ENCODE results near the gene CABLES2.

The CABLES2 gene

GRCh38 chr20:62392621-62393334 lies 14.3 kb downstream of the CABLES2 start:
- Histone ChIP-seq H3K9ac (ENCODE audit: low read length) (no peak overlapping the region), H4K91ac (ENCODE audit: low read depth, low read length) (no peak overlapping the region), H3K27ac (ENCODE audit: low read depth, low read length) (no peak overlapping the region), H4K12ac (ENCODE audit: low read depth, low read length) (no peak overlapping the region), H3K79me1 (ENCODE audit: low read length) (no peaks in the 10 kb centered on the region), H2BK12ac (ENCODE audit: low read length) (no peak overlapping the region), H3K18ac (ENCODE audit: low read length) (no peak overlapping the region), H3K36me3 (ENCODE audit: control insufficient read depth in 1 of 2, insufficient read depth in 2 of 2, low read length in 2 of 2) (peaks cover 63 to 73% of the 10 kb centered on the region in 2 experiments), H2AFZ (ENCODE audit: insufficient read depth, low read length, poor library complexity) (no peak overlapping the region), H3K4ac (ENCODE audit: low read depth, low read length) (no peak overlapping the region), H3K9me3 (ENCODE audit: insufficient read depth, low read depth, low read length) (peaks cover under 1% of the 10 kb centered on the region), H2AK5ac (ENCODE audit: low read length) (no peak overlapping the region), H3K27me3 (ENCODE audit: insufficient read depth, low read length) (no peaks in the 10 kb centered on the region), H3K79me2 (ENCODE audit: control insufficient read depth, insufficient read depth, low read length, poor library complexity) (no peaks in the 10 kb centered on the region), H3K4me1 (ENCODE audit: control insufficient read depth in 1 of 2, insufficient read depth in 2 of 2, low read length in 2 of 2) (peaks cover 2 to 4% of the 10 kb centered on the region in 2 experiments), H2BK5ac (ENCODE audit: low read depth, low read length, poor library complexity) (no peak overlapping the region), H3K23ac (ENCODE audit: low read length) (no peak overlapping the region), H2BK120ac (ENCODE audit: insufficient read depth, low read length, poor library complexity) (no peak overlapping the region), H4K8ac (ENCODE audit: low read depth, low read length) (no peak overlapping the region), H3K4me3 (ENCODE audit: low read depth, low read length) (no peak overlapping the region), H3K4me2 (ENCODE audit: low read length) (no peak overlapping the region), H3K14ac (ENCODE audit: low read length) (no peak overlapping the region)
- no peak for DNase-seq
- no CpG with 5 or more reads among the region's 21 CpGs for WGBS (ENCODE audit: extremely low coverage, insufficient coverage, insufficient read length)

GRCh38 chr20:62392077-62392418 lies 15.0 kb downstream of the CABLES2 start:
- no peak overlapping the region for H3K4me3 ChIP-seq (ENCODE audit: low read depth, low read length)
- no peak overlapping the region for H2AK5ac ChIP-seq (ENCODE audit: low read length)
- no peak overlapping the region for H2AFZ ChIP-seq (ENCODE audit: insufficient read depth, low read length, poor library complexity)
- H3K4ac ChIP-seq (ENCODE audit: low read depth, low read length), result no peak overlapping the region
- H3K27ac ChIP-seq (ENCODE audit: low read depth, low read length), result no peak overlapping the region
- no peak overlapping the region for H3K9ac ChIP-seq (ENCODE audit: low read length)
- H3K18ac ChIP-seq (ENCODE audit: low read length), result no peak overlapping the region
- H2BK12ac ChIP-seq (ENCODE audit: low read length), result no peak overlapping the region
- peaks cover 5% of the 10 kb centered on the region for H3K79me2 ChIP-seq (ENCODE audit: control insufficient read depth, insufficient read depth, low read length, poor library complexity)
- peaks cover 3% of the 10 kb centered on the region for H3K79me1 ChIP-seq (ENCODE audit: low read length)
- no peak overlapping the region for H4K91ac ChIP-seq (ENCODE audit: low read depth, low read length)
- H3K9me3 ChIP-seq (ENCODE audit: insufficient read depth, low read depth, low read length), result no peaks in the 10 kb centered on the region
- no peak overlapping the region for H3K14ac ChIP-seq (ENCODE audit: low read length)
- H3K36me3 ChIP-seq (ENCODE audit: control insufficient read depth in 1 of 2, insufficient read depth in 2 of 2, low read length in 2 of 2), result peaks cover 65 to 70% of the 10 kb centered on the region in 2 experiments
- H4K8ac ChIP-seq (ENCODE audit: low read depth, low read length), result no peak overlapping the region
- no peak overlapping the region for H4K12ac ChIP-seq (ENCODE audit: low read depth, low read length)
- no peak overlapping the region for H2BK120ac ChIP-seq (ENCODE audit: insufficient read depth, low read length, poor library complexity)
- no peak overlapping the region for H2BK5ac ChIP-seq (ENCODE audit: low read depth, low read length, poor library complexity)
- no CpG with 5 or more reads among the region's 10 CpGs for WGBS (ENCODE audit: extremely low coverage, insufficient coverage, insufficient read length)
- no peak overlapping the region for H3K4me2 ChIP-seq (ENCODE audit: low read length)
- H3K23ac ChIP-seq (ENCODE audit: low read length), result no peak overlapping the region
- DNase-seq, result no peak
- peaks cover 4 to 8% of the 10 kb centered on the region in 2 experiments for H3K4me1 ChIP-seq (ENCODE audit: control insufficient read depth in 1 of 2, insufficient read depth in 2 of 2, low read length in 2 of 2)
- H3K27me3 ChIP-seq (ENCODE audit: insufficient read depth, low read length), result no peaks in the 10 kb centered on the region

GRCh38 chr20:62391165-62392076 lies 15.7 kb downstream of the CABLES2 start:
- H2BK12ac ChIP-seq (ENCODE audit: low read length), result no peak overlapping the region
- H2BK120ac ChIP-seq (ENCODE audit: insufficient read depth, low read length, poor library complexity), result no peak overlapping the region
- H3K4me1 ChIP-seq (ENCODE audit: control insufficient read depth in 1 of 2, insufficient read depth in 2 of 2, low read length in 2 of 2), result peaks cover 4 to 8% of the 10 kb centered on the region in 2 experiments
- H2BK5ac ChIP-seq (ENCODE audit: low read depth, low read length, poor library complexity), result no peak overlapping the region
- no peaks in the 10 kb centered on the region for H3K9me3 ChIP-seq (ENCODE audit: insufficient read depth, low read depth, low read length)
- peaks cover 65 to 70% of the 10 kb centered on the region in 2 experiments for H3K36me3 ChIP-seq (ENCODE audit: control insufficient read depth in 1 of 2, insufficient read depth in 2 of 2, low read length in 2 of 2)
- peaks cover 7% of the 10 kb centered on the region for H3K79me1 ChIP-seq (ENCODE audit: low read length)
- no peak overlapping the region for H3K4me3 ChIP-seq (ENCODE audit: low read depth, low read length)
- no peak overlapping the region for H3K4ac ChIP-seq (ENCODE audit: low read depth, low read length)
- H3K23ac ChIP-seq (ENCODE audit: low read length), result no peak overlapping the region
- no peak overlapping the region for H4K8ac ChIP-seq (ENCODE audit: low read depth, low read length)
- no peak overlapping the region for H4K12ac ChIP-seq (ENCODE audit: low read depth, low read length)
- WGBS (ENCODE audit: extremely low coverage, insufficient coverage, insufficient read length), result no CpG with 5 or more reads among the region's 44 CpGs
- no peak overlapping the region for H2AK5ac ChIP-seq (ENCODE audit: low read length)
- H4K91ac ChIP-seq (ENCODE audit: low read depth, low read length), result no peak overlapping the region
- H3K27me3 ChIP-seq (ENCODE audit: insufficient read depth, low read length), result no peaks in the 10 kb centered on the region
- DNase-seq, result no peak
- no peak overlapping the region for H2AFZ ChIP-seq (ENCODE audit: insufficient read depth, low read length, poor library complexity)
- no peak overlapping the region for H3K18ac ChIP-seq (ENCODE audit: low read length)
- no peak overlapping the region for H3K14ac ChIP-seq (ENCODE audit: low read length)
- H3K9ac ChIP-seq (ENCODE audit: low read length), result no peak overlapping the region
- no peak overlapping the region for H3K4me2 ChIP-seq (ENCODE audit: low read length)
- H3K79me2 ChIP-seq (ENCODE audit: control insufficient read depth, insufficient read depth, low read length, poor library complexity), result peaks cover 8% of the 10 kb centered on the region
- no peak overlapping the region for H3K27ac ChIP-seq (ENCODE audit: low read depth, low read length)

GRCh38 chr20:62390317-62391164 lies 16.5 kb downstream of the CABLES2 start:
- Histone ChIP-seq H3K27me3 (ENCODE audit: insufficient read depth, low read length) (no peaks in the 10 kb centered on the region), H3K4me2 (ENCODE audit: low read length) (no peak overlapping the region), H3K14ac (ENCODE audit: low read length) (no peak overlapping the region), H3K4ac (ENCODE audit: low read depth, low read length) (no peak overlapping the region), H2AFZ (ENCODE audit: insufficient read depth, low read length, poor library complexity) (no peak overlapping the region), H3K27ac (ENCODE audit: low read depth, low read length) (no peak overlapping the region), H4K91ac (ENCODE audit: low read depth, low read length) (no peak overlapping the region), H3K4me1 (ENCODE audit: control insufficient read depth in 1 of 2, insufficient read depth in 2 of 2, low read length in 2 of 2) (peaks cover 4 to 8% of the 10 kb centered on the region in 2 experiments), H4K12ac (ENCODE audit: low read depth, low read length) (no peak overlapping the region), H3K79me1 (ENCODE audit: low read length) (peaks cover 12% of the 10 kb centered on the region), H3K23ac (ENCODE audit: low read length) (no peak overlapping the region), H3K36me3 (ENCODE audit: control insufficient read depth in 1 of 2, insufficient read depth in 2 of 2, low read length in 2 of 2) (peaks cover 65 to 67% of the 10 kb centered on the region in 2 experiments), H3K4me3 (ENCODE audit: low read depth, low read length) (no peak overlapping the region), H4K8ac (ENCODE audit: low read depth, low read length) (no peak overlapping the region), H2BK12ac (ENCODE audit: low read length) (no peak overlapping the region), H3K9me3 (ENCODE audit: insufficient read depth, low read depth, low read length) (no peaks in the 10 kb centered on the region), H2BK5ac (ENCODE audit: low read depth, low read length, poor library complexity) (no peak overlapping the region), H3K9ac (ENCODE audit: low read length) (no peak overlapping the region), H3K79me2 (ENCODE audit: control insufficient read depth, insufficient read depth, low read length, poor library complexity) (peaks cover 14% of the 10 kb centered on the region), H2AK5ac (ENCODE audit: low read length) (no peak overlapping the region), H3K18ac (ENCODE audit: low read length) (no peak overlapping the region), H2BK120ac (ENCODE audit: insufficient read depth, low read length, poor library complexity) (no peak overlapping the region)
- WGBS (ENCODE audit: extremely low coverage, insufficient coverage, insufficient read length), result no CpG with 5 or more reads among the region's 29 CpGs
- DNase-seq, result no peak
